NCI-H510A treated with DMSO at 0.1 percent for 48 hours (cell line): ENCODE results near the gene ZNF101.

Source experiments
- DNase-seq: peaks from one replicate; lab custom pipeline; 2025; lab: John Stamatoyannopoulos, UW

ZNF101 gene

DNA sequence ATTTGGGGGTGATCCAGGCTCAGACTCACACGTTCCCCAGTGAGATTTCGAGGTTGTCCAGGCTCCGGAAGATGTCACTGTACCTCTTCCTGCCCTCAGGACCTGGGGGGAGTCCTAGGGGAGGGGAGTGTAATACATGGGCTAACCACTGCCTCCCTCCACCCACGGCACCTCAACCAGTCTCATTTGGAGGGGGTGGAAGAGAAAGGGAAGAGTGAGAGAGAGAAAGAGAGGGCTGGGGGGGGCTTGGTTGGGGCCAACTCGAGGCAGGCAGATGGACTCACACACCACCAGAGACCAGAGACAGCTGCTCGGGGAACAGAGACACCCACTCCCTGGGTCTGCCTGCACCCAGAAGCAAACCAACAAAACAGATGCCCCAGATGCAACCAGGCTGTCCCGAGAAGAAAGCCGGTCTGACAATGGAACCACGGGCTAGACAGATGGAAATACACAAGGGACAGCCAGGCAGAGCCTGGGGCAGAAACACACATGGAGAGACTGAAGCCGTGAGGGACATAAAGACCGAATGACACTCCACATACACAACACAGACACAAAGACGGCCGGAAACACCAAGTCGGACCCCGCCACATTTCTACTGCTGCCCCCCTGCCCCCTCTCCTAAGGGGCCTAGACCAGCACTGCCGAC lies 26.0 kb upstream of the ZNF101 start:
- DNase-seq, result peak; percentile 7

DNA sequence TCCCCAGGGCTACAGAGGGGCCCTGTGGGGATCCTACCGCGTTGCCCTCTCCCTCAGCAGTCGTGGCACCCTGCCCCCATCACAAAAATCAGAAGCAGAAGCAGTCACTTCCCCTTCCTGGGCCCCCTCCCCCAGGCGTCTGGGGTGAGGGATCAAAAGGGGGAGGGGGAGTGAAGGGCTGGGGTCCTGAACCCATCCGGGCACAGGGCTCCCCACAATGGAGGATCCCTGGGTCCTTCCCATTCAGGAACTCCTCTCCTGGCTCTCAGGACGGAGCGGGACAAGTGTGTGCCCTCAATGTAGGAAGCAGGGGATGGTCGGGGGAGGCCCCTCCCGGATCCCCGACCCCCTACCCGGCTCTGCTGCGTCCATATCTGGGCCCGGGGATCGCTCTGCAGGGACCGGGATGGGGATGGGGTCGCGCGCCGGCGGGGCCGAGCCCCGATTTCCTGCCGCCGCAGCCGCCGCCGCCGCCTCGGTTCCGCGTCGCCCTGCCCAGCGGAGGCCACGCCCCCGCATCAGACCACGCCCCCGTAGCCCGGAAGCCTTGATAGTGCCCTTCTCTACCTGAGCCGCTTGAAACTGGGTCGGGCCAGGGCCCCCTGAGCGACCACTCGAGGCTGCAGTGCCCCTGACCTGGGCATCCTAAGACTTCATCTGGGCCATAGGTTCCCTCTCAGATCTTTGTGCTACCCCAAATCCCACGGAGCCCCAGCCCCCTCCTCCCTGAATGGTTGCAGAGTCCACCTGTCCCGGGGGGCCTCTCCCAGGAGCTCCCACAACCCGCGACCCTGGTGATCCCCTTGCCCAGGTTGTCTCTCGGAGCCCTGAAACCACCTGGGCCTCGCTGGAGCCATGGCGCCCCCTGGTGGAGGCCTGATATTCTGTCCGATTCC lies 25.2 kb upstream of the ZNF101 start, which contains the start of gene GMIP:
Gene GMIP, minus strand, starts transcription at position 500 of the 896 bp plus-strand sequence. Its CDS starts 128 bp downstream, at position 372.
- peak; percentile 45 for DNase-seq

DNA sequence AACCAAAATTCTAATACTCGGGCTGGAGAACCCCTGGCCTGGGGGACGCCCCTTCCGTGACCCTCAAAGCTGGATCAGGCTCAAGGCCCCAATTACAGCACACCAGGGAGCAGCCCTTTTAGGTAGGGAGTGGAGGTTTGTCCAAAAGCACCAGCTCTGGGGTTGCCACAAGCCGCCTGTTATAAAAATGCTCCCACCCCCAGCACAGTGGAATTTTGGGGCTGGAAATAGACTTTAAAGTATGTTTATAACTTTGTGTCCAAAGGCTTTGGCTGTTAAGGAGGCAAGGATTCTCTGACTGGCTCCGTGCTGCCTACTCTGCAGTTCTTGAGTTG lies 24.6 kb upstream of the ZNF101 start:
- no peak for DNase-seq

DNA sequence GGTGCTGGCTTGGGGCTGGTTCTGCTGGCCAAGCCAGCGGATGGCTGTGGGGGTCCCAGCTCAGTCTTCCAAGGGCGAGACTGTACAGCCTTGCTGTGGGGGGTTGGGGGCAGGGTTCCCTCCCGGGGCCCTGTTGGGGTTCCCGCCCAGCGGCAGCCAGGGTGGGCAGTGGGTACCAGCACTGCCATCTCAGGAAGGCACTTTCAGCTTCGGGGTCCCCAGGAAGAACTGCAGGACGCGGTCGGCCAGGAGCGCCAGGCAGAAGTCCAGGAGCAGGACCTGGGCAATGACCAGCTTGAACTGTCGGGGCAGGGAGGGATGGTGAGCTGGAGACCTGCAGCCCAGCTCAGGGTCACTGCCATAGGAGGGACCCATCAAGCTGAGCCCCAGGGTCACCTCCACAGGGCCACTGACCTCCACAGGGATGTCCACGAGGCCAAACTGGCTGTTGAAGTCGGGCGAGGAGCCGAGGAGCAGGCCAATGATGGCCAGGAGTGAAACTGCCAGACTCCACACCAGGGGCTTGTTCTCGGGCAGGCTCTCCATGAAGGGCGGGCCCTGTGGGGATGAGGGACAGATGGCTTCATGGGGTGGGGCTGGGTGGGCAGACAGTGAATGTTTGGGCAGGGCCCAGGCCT lies 23.3 kb upstream of the ZNF101 start:
- DNase-seq, result no peak

DNA sequence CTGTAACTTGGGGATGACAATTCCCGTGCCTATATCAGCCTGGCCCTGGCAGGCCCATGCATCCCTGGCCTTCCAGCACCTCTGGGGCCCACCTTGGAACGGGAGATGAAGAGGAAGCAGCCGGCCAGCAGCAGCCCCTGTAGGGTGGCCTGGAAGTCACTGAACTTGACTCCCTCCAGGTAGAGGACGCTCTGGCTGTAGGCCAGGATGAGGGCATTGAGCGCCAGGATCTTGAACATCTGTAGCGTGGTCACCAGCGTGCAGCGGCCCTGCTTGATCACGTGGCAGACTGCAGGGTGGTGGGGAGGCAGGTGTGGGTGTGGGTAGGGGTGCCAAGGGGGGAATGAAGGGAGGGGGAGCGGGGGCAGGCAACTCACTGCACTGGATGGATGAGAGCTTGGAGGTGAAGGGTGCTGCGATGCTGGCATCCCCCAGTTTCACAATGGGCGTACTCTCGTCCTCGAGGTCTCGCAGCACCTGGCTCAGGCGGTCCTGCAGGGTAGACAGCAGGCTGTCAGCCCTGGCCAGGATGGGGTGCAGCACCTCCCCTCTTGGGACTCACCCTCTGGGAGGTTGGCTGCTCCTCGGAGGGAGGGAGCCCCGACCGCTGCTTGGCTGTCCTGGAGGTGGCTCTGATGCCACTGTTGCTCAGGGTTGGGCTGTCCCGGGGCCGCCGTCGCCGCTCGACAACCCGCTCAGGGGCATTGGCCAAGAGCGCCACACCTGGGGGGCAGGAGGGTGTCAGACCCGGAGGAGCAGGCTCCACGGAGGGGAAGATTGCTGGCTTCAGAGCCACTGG lies 21.4 kb upstream of the ZNF101 start:
- no peak for DNase-seq

DNA sequence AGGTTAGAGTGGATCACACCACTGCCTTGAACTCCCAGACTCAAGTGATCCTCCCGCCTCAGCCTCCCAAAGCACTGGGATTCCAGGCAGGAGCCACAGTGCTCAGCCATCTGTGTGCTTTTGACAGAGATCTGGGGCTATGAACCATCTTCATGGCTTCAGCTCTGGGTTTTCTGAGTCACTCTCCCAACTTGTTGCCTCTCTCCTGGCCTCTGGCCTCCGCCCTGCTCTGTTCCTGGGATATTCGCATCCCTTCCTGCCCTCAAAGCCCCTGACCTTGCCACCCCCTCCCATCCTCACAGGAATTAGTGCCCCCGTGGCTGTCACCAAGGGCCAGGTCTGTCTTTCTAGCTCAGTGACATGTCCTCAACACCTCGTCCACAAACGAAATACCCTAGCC lies 19.5 kb upstream of the ZNF101 start:
- no peak for DNase-seq

DNA sequence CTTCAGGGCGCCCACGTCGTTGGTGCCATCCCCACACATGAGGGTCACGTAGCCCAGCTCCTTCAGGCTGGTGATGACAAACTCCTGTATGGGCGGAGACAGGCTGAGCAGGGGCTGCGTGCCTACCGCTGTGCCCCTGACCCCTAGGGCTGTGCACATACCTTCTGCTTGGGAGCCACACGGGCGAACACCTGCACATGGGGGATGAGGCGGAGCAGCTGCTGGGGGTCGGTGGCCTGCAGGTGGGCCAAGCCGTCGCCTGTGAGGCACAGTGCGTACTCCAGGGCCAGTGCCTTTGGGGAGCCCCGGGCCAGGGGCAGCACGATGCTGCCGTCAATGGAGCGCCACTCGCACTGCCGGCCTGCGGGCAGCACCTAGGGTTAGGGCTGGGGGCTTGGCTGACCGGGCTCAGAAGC lies 19.1 kb upstream of the ZNF101 start:
- DNase-seq, result no peak

DNA sequence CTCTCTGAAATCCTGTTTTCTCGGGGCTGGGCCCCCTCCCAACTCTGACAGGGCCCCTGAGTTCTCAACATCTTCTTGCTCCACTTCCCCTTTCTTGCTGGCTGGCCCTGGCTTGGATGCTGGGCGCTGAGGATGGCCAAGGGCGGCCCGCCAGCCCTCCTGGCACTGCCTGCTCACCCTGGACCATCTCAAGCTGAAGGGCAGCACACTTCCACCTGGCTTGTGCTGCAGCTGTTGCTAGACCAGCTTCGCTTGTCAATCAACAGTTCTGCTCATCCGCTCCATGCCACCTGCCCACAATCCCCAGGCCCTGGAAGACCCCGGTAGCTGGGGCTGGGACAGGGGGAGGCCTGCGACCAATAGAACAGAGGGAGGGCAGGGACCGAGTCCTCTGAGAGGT lies 18.3 kb upstream of the ZNF101 start:
- DNase-seq, result no peak

DNA sequence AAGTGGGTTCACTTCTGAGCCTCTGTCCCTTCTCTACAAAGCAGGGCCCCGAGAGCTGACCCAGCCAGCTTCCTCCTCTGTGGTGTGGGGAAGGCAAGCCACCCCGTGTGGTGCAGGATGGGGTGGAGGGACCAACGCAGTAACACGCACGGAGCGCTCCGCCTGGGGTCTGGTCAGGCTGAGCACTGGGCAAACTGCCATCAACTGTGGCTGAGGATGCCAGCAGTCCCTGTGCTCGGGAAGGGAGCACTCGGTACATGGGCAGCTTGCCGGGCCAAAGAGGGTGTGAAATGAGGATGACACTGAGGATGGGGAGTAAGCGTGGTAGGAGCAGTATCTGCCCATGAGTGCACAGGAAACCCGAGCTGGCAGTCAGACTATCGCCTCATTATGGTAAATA lies 17.6 kb upstream of the ZNF101 start:
- DNase-seq, result no peak

DNA sequence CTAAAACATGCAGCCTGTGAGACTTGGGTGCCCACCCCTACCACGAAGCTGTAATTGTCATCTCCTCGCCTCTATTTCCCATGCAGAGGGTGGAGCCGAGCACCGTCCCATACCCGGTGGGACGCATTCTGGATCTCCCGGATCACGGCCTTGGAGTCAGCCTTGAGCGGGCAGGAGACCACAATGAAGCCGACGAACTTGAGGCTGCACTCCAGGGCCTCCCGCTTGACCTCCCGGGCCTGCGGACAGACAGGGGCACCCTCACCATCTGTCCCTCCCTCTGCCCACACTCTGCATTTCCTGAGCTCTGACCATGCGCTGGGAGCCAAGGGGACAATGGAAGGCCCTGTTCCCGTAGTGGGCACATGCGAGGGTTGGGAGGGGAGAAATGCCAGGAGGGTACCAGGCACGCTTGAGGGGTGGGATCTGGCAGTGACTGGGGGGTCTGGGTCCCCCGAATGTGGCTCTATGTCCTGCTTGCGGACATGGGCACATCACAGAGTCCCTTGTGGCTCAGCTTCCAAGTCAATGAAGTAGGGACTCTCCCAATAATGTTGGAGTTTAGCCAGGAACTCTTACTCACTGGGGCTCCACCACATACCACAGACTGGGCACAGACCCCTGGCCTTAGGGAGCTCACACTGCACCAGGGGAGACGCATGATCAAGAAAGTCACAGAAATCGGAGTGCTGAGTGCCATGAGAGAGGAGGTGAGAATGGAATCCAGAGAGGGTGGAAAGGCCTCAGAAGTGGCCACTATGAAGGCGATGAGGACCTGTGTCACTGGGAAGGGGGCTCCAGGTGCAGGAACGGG lies 15.9 kb upstream of the ZNF101 start:
- DNase-seq, result no peak

DNA sequence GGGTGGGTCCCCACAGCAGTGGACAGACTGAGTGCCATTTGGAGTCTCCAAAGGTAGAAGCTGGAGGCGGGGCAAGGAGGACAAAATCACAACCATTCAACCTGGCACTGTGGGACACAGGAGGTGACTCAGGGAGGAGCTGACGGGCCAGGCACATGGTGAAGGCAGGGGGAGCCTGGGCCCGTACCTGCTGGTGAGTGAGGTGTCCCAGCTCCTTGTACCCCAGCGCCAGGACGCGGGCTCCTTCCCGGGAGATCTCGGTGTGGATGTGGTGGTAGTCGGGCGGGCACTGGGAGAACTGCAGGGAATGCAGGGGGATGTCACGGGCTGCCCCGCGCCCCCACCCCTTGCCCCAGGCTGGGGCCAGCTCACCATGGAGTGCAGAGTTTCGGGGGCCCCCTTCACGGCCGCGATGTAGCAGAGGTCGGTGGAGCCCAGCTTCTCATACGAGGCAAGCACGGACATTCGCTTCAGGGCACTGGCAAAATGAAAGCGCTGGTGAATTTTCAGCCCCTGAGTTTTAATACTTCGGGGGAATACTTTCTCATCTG lies 15.0 kb upstream of the ZNF101 start:
- no peak for DNase-seq

DNA sequence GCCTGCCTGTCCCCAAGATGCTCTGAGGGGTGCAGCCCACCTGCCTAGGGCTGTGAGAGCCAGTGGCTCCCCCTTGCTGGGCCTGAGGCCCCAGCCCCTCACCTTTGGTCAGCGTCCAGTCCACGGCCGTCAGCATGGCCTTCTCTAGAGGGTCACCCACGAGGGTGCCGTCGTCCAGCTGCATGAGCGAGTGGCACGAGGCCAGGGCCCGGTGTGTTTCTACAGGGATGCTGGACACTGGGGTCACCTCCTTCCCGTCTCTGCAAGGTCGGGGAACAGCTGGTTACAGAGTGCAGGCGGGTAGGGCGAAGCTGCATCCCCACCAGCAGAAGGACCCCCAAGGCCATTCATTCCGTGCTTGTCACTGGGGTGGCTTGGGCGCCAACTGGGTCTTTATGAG lies 14.2 kb upstream of the ZNF101 start:
- DNase-seq, result no peak

DNA sequence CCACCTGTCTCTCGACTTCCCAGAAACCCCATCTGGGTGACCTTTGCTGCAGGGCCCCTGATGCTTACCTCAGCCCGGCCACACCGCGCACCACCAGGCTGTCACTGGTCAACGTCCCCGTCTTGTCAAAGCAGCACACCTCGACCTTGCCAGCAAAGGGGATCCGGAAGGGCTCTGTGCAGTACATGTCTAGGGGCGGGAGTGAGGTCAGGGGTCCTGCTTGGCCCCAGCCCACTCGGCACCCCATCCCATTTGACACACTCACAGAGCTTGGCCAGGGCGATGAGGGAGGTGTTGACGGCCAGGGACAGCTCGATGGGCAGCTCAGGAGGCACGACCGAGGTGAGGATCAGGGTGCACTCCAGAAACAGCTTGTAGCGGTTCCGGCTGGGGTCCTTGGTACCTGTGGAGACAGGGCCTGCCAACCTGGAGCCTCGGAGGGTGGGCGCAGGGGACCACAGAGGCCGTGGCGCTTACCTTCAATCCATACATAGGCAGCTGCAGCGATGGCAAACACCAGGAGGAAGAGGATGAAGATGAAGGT lies 13.5 kb upstream of the ZNF101 start:
- DNase-seq, result no peak

DNA sequence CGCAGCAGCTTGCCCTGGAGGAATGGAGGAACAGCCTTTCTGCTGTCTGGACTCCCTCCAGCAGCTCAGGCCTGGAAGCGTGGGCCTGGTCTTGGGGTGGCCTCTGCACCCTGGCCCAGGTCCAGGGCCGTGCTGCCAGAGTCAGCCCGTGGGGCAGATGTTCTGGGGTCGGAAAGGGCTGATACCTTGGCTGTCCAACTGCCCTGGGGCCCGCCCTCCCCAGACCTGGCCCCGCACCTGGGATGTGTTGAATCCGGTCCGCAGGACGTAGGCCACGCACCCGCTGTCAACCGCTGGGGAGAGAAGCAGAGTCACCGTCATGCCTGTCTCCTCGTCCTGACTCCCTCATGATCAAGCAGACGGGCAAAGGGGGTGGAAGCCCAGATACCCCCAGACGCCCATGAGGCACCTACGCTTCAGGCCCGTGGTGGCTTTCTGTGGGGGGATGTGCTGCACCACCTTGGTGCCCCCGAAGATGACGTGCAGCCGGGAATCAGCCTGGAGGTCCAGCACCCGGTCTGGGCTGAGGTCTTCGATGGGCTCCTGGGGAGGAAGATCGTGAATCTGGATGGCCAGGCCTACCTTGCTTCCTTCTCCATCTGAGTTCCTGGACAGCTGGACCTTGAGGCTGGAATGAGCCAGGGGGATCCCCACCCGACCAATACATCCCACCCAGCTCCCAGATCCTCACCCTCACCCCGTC lies 12.8 kb upstream of the ZNF101 start:
- DNase-seq, result no peak

DNA sequence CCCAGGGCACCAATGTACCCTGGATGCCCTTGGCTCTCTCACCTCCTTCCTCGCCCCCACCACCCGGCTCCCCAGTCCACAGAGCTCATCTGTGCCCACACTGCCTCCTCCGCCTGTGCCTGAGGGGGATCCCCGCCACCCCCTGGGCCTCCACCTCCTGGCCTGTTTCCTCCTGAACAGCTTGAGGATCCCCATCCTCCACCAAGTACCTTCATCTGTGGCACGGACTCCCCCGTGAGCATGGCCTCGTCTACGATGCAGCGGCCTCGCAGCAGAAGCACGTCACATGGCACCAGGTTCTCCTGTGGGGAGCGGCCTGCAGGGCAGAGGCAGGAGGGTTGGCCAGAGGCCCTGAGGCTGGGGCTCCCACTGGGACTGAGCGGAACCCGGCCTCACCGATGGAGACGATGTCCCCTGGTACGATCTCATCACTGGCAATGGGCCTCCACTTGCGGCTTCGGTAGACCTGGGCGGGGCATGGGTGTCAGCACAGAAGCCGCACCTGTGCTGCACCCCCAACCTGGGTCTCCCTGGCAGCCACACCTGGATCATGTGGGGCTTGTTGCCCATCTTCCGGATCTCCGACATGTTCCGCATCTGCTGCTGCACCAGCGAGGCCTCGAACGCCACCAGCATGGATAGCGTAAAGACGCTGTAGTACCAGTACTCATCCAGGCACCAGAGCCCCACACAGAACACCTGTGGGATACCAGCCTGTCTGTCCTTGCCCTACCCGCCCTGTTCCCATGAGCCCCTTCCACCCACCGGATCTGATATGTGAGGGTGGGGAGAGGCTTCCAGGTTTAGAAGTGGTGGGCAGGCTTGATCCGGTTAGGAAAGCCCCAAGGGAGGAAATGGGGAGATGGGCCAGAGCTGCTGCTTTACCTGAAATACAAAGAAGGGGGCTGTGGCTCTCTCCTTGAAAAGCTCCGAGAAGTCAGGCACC lies 11.9 kb upstream of the ZNF101 start:
- DNase-seq, result no peak

DNA sequence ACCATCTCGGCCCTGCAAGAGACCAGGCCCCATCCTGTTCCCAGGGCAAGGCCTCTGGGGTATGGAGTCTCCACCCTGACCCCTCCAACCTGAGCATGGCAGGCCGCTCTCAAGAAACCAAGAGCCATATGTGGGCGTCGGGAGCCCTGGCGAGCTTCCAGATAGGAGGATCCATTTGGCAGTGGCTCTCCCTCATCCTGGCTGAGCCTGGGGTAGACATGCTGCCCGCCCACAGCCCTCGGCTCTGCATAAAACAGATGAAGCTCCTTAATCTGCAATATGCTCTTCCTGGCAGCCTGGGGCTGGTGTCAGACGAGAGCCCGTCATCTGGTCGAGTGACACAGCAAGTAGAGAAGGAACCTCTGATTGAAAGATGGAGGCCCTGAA lies 11.2 kb upstream of the ZNF101 start:
- no peak for DNase-seq

DNA sequence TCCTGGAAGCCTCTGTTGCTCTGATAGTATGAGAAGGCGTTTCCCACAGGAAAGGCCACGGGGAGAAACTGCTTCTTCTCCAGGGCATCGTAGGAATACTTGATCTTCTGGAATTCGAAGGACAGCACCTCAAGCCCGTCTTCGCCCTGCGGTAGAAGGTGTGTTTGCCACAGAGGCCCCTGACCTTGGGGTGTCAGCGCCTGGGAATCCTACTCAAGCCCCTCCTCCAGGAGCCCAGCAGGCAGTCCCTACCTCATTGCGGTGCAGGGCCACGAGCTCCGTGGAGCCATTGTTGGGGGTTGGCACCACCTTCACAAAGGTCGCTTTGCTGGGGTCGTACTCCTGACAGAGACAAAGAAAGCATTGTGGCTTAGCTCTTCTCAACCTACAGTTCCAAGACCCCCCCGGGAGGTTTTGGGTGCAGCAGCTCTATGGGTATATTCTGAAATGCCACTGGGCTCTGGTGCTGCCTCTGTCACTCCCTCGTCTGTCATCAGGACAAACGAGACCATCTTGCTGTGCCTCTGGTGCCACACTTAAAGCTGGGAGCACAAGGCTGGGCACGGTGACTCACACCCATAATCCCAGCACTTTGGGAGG lies 8.9 kb upstream of the ZNF101 start:
- DNase-seq, result no peak

DNA sequence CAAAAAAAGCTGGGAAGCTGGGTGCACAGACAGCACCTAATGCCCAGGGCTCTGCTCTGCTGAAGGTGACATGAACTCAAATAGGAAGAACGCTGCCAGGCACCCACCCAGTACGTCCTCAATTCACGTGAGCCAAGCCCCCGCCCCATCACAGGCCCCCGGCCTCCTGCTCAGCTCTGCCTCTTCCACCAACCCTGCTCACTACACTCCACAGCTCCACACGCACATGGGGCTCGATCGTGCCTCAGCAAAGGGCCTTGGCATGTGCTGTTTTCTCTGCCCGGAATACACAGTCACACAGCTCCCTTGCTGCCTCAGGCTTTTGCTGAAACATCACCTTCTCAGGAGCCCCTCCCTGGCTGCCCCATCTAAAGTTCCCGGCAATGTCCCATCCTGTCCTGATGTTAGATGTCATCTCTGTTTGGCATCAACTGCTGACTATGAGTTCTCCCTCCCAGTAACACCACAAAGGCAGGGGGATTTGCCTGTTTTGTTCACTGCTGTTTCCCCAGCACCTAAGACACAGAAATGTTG lies 7.4 kb upstream of the ZNF101 start:
- DNase-seq, result no peak
